GM12878 (cell line): ENCODE measurements around the gene MN1. TPM values are rescaled to one million over a fixed set of nuclear protein-coding genes. Genes with fewer than 3 reads are reported as not detected.

Source experiments
- ATAC-seq: fragments of 200-7000 bp; cut with Tn5 transposase; 3 replicates; pipeline ENCODE4 v1.9.1; 2020; ENCODE audit warnings: mild to moderate bottlenecking, moderate library complexity
- BruUV-seq: library from RNA; stranded (reverse); fragments of 400-500 nt; replicated peaks from 2 replicates; lab custom pipeline; 2021; lab: Mats Ljungman, UMichigan
- CTCF ChIA-PET: fragments of 300-600 bp; sonication (Branson Sonifier 250); formaldehyde crosslinking; extraction: SDS; loops from one replicate; lab custom pipeline; 2021; ENCODE audit warnings: inconsistent platforms; lab: Yijun Ruan, JAX
- POLR2A ChIA-PET: fragments of 350-600 bp; formaldehyde crosslinking; extraction: SDS; loops from one replicate; lab custom pipeline; 2021; ENCODE audit warnings: inconsistent platforms; lab: Charles Lee
- RAD21 ChIA-PET: fragments of 300-600 bp; sonication (Branson Sonifier 250); formaldehyde crosslinking; loops from one replicate; lab custom pipeline; 2023; ENCODE audit warnings: antibody characterized with exemption; ENCODE audit not compliant: unreplicated experiment; lab: Charles Lee
- SMC1A ChIA-PET: fragments of 300-600 bp; sonication (Branson Sonifier 250); formaldehyde crosslinking; loops from one replicate; lab custom pipeline; 2023; ENCODE audit not compliant: unreplicated experiment, uncharacterized antibody; lab: Charles Lee
- DNase-seq: peaks from one replicate; pipeline ENCODE4 v3.0.0-alpha.2; 2011; ENCODE audit warnings: low read depth, low spot score
- FAIRE-seq: peaks from 3 replicates; lab custom pipeline; 2011; peaks lifted over from hg19 to GRCh38; lab: Jason Lieb, UNC
- H2AFZ ChIP-seq: 2 replicates; pipeline ENCODE4 v1.6.0; 2011; ENCODE audit warnings: low read depth, low read length, control low read depth; ENCODE audit not compliant: control insufficient read depth
- H3K27ac ChIP-seq: 2 replicates; pipeline ENCODE4 v1.5.1; 2011; ENCODE audit warnings: control low read depth; ENCODE audit not compliant: control insufficient read depth, insufficient read depth
- H3K27me3 ChIP-seq, 2 experiments: replicated peaks in 1 of 2; 2 replicates each; pipeline versions ENCODE4 v1.6.0 to v1.6.1; 2011; ENCODE audit warnings: low read length in 1 of 2; ENCODE audit not compliant: control insufficient read depth in 2 of 2, insufficient read depth in 2 of 2
- H3K36me3 ChIP-seq, 2 experiments: 2 replicates each; pipeline ENCODE4 v1.5.1; 2011; ENCODE audit warnings: low read length in 1 of 2; ENCODE audit not compliant: control insufficient read depth in 2 of 2, insufficient read depth in 2 of 2
- H3K4me1 ChIP-seq: 2 replicates; pipeline ENCODE4 v1.6.1; 2011; ENCODE audit warnings: mild to moderate bottlenecking, low read length, moderate library complexity, mixed read lengths; ENCODE audit not compliant: control insufficient read depth, insufficient read depth
- H3K4me2 ChIP-seq: 2 replicates; pipeline ENCODE4 v1.6.0; 2011; ENCODE audit warnings: control low read depth; ENCODE audit not compliant: control insufficient read depth, insufficient read depth
- H3K4me3 ChIP-seq: fragments of 200-600 bp; sonication (generic); 2 replicates; pipeline ENCODE4 v1.5.1; 2016
- H3K79me2 ChIP-seq: 2 replicates; pipeline ENCODE4 v1.6.0; 2011; ENCODE audit warnings: low read length; ENCODE audit not compliant: control insufficient read depth, insufficient read depth
- H3K9ac ChIP-seq: 2 replicates; pipeline ENCODE4 v1.8.0; 2011; ENCODE audit warnings: low read length, control low read depth, mixed read lengths; ENCODE audit not compliant: control insufficient read depth, insufficient read depth
- H3K9me3 ChIP-seq: replicated peaks from 3 replicates; pipeline ENCODE4 v1.5.1; 2011; ENCODE audit warnings: mild to moderate bottlenecking, low read length; ENCODE audit not compliant: control insufficient read depth, insufficient read depth
- H4K20me1 ChIP-seq: 2 replicates; pipeline ENCODE4 v1.6.0; 2011; ENCODE audit not compliant: control insufficient read depth, insufficient read depth
- BMI1 ChIP-seq: fragments of 450-650 bp; IDR thresholded peaks from 2 replicates; pipeline ENCODE4 v1.6.1; 2016; ENCODE audit warnings: mild to moderate bottlenecking, moderate library complexity, borderline replicate concordance
- CBX3 ChIP-seq: fragments of 200-600 bp; sonication (generic); IDR thresholded peaks from 2 replicates; pipeline ENCODE4 v1.6.1; 2016; ENCODE audit warnings: low read depth, borderline replicate concordance
- CEBPB ChIP-seq, 2 experiments: fragments of 150-350 bp in 1 of 2; IDR thresholded peaks; 2 replicates each; pipeline ENCODE4 v1.6.1; 2012 to 2014; ENCODE audit warnings: low read depth in 2 of 2, low read length in 2 of 2, borderline replicate concordance in 1 of 2, inconsistent platforms in 1 of 2
- FOXM1 ChIP-seq: IDR thresholded peaks from 2 replicates; pipeline ENCODE4 v1.6.1; 2012; ENCODE audit warnings: low read depth, mild to moderate bottlenecking, inconsistent platforms, low read length, moderate library complexity
- NFIC ChIP-seq: IDR thresholded peaks from 2 replicates; pipeline ENCODE4 v1.6.1; 2012; ENCODE audit warnings: low read depth, mild to moderate bottlenecking, inconsistent platforms, low read length, moderate library complexity
- NRF1 ChIP-seq: conservative IDR thresholded peaks from 2 replicates; pipeline ENCODE4 v1.6.1; 2011; ENCODE audit warnings: mild to moderate bottlenecking, low read depth, low read length, improper control_type of control experiment
- PAX8 ChIP-seq: fragments of 450-650 bp; IDR thresholded peaks from 2 replicates; pipeline ENCODE4 v1.6.1; 2017; ENCODE audit warnings: mild to moderate bottlenecking, moderate library complexity
- RAD51 ChIP-seq: fragments of 450-650 bp; IDR thresholded peaks from 2 replicates; pipeline ENCODE4 v1.6.1; 2016; ENCODE audit warnings: moderate library complexity, mild to moderate bottlenecking, inconsistent platforms
- STAT3 ChIP-seq: IDR thresholded peaks from 2 replicates; pipeline ENCODE4 v1.6.1; 2011; ENCODE audit warnings: low read depth, low read length, improper control_type of control experiment
- ZNF24 ChIP-seq: fragments of 450-650 bp; IDR thresholded peaks from 2 replicates; pipeline ENCODE4 v1.6.1; 2017; ENCODE audit warnings: antibody characterized with exemption, mild to moderate bottlenecking
- ZNF592 ChIP-seq: fragments of 450-650 bp; IDR thresholded peaks from 2 replicates; pipeline ENCODE4 v1.6.1; 2017; ENCODE audit warnings: mild to moderate bottlenecking, moderate library complexity
- ZNF622 ChIP-seq: fragments of 450-650 bp; IDR thresholded peaks from 2 replicates; pipeline ENCODE4 v1.6.1; 2017; ENCODE audit warnings: mild to moderate bottlenecking, inconsistent platforms
- WGBS: methylation state at CpG from one replicate; pipeline ENCODE4 v1.1.6; 2016; ENCODE audit warnings: low lambda C conversion rate; ENCODE audit not compliant: insufficient replicate concordance, insufficient coverage; ENCODE audit errors: missing lambda C conversion rate; 5-methylcytosine and 5-hydroxymethylcytosine counted together
- in situ Hi-C: fragments of 300-500 bp; cut with MboI; formaldehyde crosslinking; loops from 9 replicates; pipeline ENCODE4 v1.14.3; 2018; ENCODE audit warnings: mixed read lengths
- intact Hi-C: fragments of 100-400 bp; cut with micrococcal nuclease; formaldehyde crosslinking; loops from one replicate; pipeline ENCODE4 v1.14.2; 2022; ENCODE audit not compliant: unreplicated experiment
- polyA plus RNA-seq, 11 experiments: library from polyadenylated mRNA; depleted of rRNA in 4 of 11; unstranded in 6 of 11; stranded (reverse) in 5 of 11; fragments of >200 nt; fragmentation: Nextera tagmentation in 4 of 11; fragmentation: Illumina TruSeq in 1 of 11; extraction: Ambion mirVana in 4 of 11; extraction: Trizol in 1 of 11; gene quantifications; 1 replicate in 1 of 11; 2 replicates in 10 of 11; pipeline versions ENCODE4 v1.2.1 to v1.2.3, GENCODE V29; 2011 to 2016; ENCODE audit warnings: inconsistent platforms in 2 of 11, missing spikeins in 2 of 11, low read depth in 1 of 11
- total RNA-seq, 4 experiments: library from RNA; depleted of rRNA in 3 of 4; stranded (reverse); fragments of >200 nt in 3 of 4; fragmentation: Illumina TruSeq in 1 of 4; extraction: Trizol in 1 of 4; gene quantifications; 2 replicates each; pipeline versions ENCODE4 v1.2.1 to v1.2.3, GENCODE V29; 2013 to 2021
- TF ChIP-seq, protein P1 (sequence below): fragments of 450-650 bp; IDR thresholded peaks from 2 replicates; pipeline ENCODE4 v1.6.1; 2017; ENCODE audit warnings: mild to moderate bottlenecking, moderate library complexity
- TF ChIP-seq, protein P2 (sequence below): fragments of 450-650 bp; IDR thresholded peaks from 2 replicates; pipeline ENCODE4 v1.6.1; 2017; ENCODE audit warnings: low read depth, mild to moderate bottlenecking, moderate library complexity
- TF ChIP-seq, protein P3 (sequence below): IDR thresholded peaks from 2 replicates; pipeline ENCODE4 v1.6.1; 2012; ENCODE audit warnings: low read length, inconsistent platforms

MN1 gene
- total and polyA plus RNA-seq, 10 of the 15 experiments (the other 5 are each of a cell fraction or from before 2014, with no cell fraction given), result under 0.01 to 0.24 (median 0.03) TPM; not detected in 3

- Histone ChIP-seq H3K36me3 (no peaks in the 10 kb centered on the region), H3K79me2 (no peaks in the 10 kb centered on the region), H3K27me3 (no peaks in the 10 kb centered on the region; a peak in 1 of 4 replicates), H3K9ac (no peak overlapping the region), H3K4me2 (no peak overlapping the region), H3K27ac (no peak overlapping the region), H3K4me3 (no peak overlapping the region), H3K4me1 (no peaks in the 10 kb centered on the region), H2AFZ (no peak overlapping the region), H4K20me1 (no peaks in the 10 kb centered on the region), H3K9me3 (no peaks in the 10 kb centered on the region)
- FAIRE-seq (no peak), DNase-seq (no peak), ATAC-seq (no peak)
- 68% methylated on average over 13 of the region's 13 CpGs for WGBS
- intact Hi-C loops, result no loop called here
- SMC1A ChIA-PET, result no interaction called here
- RAD21 ChIA-PET, result no interaction called here
- POLR2A ChIA-PET, result no interaction called here
- no TSS peak for BruUV-seq
- CTCF ChIA-PET, result no interaction called here
- in situ Hi-C loops, result no loop called here
- no peak for TF ChIP-seq ZNF592
- TF ChIP-seq, protein P1, sequence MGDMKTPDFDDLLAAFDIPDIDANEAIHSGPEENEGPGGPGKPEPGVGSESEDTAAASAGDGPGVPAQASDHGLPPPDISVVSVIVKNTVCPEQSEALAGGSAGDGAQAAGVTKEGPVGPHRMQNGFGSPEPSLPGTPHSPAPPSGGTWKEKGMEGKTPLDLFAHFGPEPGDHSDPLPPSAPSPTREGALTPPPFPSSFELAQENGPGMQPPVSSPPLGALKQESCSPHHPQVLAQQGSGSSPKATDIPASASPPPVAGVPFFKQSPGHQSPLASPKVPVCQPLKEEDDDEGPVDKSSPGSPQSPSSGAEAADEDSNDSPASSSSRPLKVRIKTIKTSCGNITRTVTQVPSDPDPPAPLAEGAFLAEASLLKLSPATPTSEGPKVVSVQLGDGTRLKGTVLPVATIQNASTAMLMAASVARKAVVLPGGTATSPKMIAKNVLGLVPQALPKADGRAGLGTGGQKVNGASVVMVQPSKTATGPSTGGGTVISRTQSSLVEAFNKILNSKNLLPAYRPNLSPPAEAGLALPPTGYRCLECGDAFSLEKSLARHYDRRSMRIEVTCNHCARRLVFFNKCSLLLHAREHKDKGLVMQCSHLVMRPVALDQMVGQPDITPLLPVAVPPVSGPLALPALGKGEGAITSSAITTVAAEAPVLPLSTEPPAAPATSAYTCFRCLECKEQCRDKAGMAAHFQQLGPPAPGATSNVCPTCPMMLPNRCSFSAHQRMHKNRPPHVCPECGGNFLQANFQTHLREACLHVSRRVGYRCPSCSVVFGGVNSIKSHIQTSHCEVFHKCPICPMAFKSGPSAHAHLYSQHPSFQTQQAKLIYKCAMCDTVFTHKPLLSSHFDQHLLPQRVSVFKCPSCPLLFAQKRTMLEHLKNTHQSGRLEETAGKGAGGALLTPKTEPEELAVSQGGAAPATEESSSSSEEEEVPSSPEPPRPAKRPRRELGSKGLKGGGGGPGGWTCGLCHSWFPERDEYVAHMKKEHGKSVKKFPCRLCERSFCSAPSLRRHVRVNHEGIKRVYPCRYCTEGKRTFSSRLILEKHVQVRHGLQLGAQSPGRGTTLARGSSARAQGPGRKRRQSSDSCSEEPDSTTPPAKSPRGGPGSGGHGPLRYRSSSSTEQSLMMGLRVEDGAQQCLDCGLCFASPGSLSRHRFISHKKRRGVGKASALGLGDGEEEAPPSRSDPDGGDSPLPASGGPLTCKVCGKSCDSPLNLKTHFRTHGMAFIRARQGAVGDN, result no peak
- TF ChIP-seq, protein P2, sequence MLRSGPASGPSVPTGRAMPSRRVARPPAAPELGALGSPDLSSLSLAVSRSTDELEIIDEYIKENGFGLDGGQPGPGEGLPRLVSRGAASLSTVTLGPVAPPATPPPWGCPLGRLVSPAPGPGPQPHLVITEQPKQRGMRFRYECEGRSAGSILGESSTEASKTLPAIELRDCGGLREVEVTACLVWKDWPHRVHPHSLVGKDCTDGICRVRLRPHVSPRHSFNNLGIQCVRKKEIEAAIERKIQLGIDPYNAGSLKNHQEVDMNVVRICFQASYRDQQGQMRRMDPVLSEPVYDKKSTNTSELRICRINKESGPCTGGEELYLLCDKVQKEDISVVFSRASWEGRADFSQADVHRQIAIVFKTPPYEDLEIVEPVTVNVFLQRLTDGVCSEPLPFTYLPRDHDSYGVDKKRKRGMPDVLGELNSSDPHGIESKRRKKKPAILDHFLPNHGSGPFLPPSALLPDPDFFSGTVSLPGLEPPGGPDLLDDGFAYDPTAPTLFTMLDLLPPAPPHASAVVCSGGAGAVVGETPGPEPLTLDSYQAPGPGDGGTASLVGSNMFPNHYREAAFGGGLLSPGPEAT, result no peak
- TF ChIP-seq CEBPB (IDR thresholded peaks at IDR 0.05; ENCODE audit: borderline replicate concordance in 1 of 2, low read depth in 2 of 2, low read length in 2 of 2), result no peak
- TF ChIP-seq STAT3, result no peak
- no peak for TF ChIP-seq CBX3
- TF ChIP-seq ZNF622, result no peak
- no peak for TF ChIP-seq NFIC
- no peak for TF ChIP-seq PAX8
- no peak for TF ChIP-seq NRF1
- TF ChIP-seq ZNF24, result no peak
- TF ChIP-seq, protein P3, sequence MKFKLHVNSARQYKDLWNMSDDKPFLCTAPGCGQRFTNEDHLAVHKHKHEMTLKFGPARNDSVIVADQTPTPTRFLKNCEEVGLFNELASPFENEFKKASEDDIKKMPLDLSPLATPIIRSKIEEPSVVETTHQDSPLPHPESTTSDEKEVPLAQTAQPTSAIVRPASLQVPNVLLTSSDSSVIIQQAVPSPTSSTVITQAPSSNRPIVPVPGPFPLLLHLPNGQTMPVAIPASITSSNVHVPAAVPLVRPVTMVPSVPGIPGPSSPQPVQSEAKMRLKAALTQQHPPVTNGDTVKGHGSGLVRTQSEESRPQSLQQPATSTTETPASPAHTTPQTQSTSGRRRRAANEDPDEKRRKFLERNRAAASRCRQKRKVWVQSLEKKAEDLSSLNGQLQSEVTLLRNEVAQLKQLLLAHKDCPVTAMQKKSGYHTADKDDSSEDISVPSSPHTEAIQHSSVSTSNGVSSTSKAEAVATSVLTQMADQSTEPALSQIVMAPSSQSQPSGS, result no peak
- TF ChIP-seq BMI1, result no peak
- no peak for TF ChIP-seq FOXM1
- no peak for TF ChIP-seq RAD51
Measured at GRCh38 chr22:27786965-27787364, 14.6 kb downstream of the MN1 start.
